ENCODE data around the gene ZBTB7C. TPM values are rescaled to one million over a fixed set of nuclear protein-coding genes. Genes with fewer than 3 reads are reported as not detected.

Gene ZBTB7C
- total and polyA plus RNA-seq, 4 donors = 3.2 to 10.9 (median 3.7) TPM

DNA sequence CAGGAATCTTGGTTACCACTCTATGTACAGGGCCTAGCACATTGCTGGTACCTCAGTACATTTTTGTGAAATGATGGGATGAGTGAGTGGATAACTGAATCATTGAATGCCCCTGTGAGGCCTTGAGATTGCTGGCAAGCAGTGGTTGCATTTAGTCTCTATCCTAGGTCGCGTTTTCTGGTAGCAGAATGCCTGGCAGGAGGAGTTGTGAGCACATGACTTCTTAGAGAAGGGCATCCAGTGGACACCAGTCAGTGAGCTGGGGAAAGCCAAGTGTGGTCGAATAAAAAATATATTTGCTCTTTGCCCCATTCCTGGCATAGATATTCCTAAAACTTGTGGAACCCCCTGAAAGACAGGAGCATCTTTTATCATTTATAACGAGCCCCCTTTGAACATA lies 416.9 kb downstream of the ZBTB7C start:
- DNase-seq (no peak), ATAC-seq (ENCODE audit: insufficient read depth, low FRiP score) (no peak)
- H3K4me1 ChIP-seq (ENCODE audit: control insufficient read depth in 5 of 5, insufficient read depth in 5 of 5, low read length in 5 of 5) = peaks cover 0 to 15% (median 5%) of the 10 kb centered on the region in 5 donors
- H3K27me3 ChIP-seq (ENCODE audit: control insufficient read depth in 3 of 3, insufficient read depth in 3 of 3, low read length in 2 of 3) = no peaks in the 10 kb centered on the region
- no peak overlapping the region for H3K4me3 ChIP-seq
- TF ChIP-seq, protein P1, sequence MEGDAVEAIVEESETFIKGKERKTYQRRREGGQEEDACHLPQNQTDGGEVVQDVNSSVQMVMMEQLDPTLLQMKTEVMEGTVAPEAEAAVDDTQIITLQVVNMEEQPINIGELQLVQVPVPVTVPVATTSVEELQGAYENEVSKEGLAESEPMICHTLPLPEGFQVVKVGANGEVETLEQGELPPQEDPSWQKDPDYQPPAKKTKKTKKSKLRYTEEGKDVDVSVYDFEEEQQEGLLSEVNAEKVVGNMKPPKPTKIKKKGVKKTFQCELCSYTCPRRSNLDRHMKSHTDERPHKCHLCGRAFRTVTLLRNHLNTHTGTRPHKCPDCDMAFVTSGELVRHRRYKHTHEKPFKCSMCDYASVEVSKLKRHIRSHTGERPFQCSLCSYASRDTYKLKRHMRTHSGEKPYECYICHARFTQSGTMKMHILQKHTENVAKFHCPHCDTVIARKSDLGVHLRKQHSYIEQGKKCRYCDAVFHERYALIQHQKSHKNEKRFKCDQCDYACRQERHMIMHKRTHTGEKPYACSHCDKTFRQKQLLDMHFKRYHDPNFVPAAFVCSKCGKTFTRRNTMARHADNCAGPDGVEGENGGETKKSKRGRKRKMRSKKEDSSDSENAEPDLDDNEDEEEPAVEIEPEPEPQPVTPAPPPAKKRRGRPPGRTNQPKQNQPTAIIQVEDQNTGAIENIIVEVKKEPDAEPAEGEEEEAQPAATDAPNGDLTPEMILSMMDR (IDR thresholded peaks at IDR 0.05; ENCODE audit: control extremely low read depth, extremely low read depth) = no peak
- peaks cover 0 to 4% (median under 1%) of the 10 kb centered on the region in 4 donors for H3K9me3 ChIP-seq (ENCODE audit: control insufficient read depth in 4 of 4, insufficient read depth in 3 of 4, low read length in 3 of 4)
- no peak overlapping the region for H3K9ac ChIP-seq (ENCODE audit: insufficient read depth in 1 of 2, low read length in 2 of 2)
- 88 to 94% methylated on average over 4 of the region's 4 CpGs for WGBS, 2 donors
- no peak overlapping the region for H3K27ac ChIP-seq (ENCODE audit: low read depth in 1 of 2, low read length in 1 of 2)
- no peaks in the 10 kb centered on the region for H3K36me3 ChIP-seq (ENCODE audit: control insufficient read depth in 4 of 4, insufficient read depth in 4 of 4, low read length in 4 of 4)

DNA sequence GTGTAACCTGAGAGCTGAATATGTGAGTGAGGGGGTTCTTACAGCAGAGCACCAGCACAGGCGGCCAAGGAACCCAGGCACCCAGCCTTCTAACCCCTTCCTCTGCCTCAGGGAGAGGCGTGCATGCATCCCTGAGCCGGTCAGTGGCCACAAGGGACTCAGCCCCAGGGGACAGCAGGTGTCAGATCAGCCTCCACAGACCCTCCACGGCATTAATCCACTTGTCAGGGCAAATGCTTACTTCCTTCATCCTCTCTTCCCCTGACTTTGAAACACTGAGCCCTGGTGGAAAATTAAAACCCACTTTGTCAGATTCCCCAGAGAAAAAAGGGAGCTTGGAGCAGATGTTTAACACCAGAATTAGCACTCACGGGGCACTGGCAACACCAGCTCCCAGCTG lies 418.2 kb downstream of the ZBTB7C start:
- H3K36me3 ChIP-seq (ENCODE audit: control insufficient read depth in 4 of 4, insufficient read depth in 4 of 4, low read length in 4 of 4) = no peaks in the 10 kb centered on the region
- no peak overlapping the region for H3K4me3 ChIP-seq
- H3K27me3 ChIP-seq (ENCODE audit: control insufficient read depth in 3 of 3, insufficient read depth in 3 of 3, low read length in 2 of 3) = no peaks in the 10 kb centered on the region
- WGBS, 2 donors = 78 to 86% methylated on average over 5 of the region's 5 CpGs
- TF ChIP-seq, protein P1 (IDR thresholded peaks at IDR 0.05; ENCODE audit: control extremely low read depth, extremely low read depth) = no peak
- no peak overlapping the region for H3K27ac ChIP-seq (ENCODE audit: low read depth in 1 of 2, low read length in 1 of 2)
- ATAC-seq (ENCODE audit: insufficient read depth, low FRiP score) = no peak
- H3K9me3 ChIP-seq (ENCODE audit: control insufficient read depth in 4 of 4, insufficient read depth in 3 of 4, low read length in 3 of 4) = peaks cover 0 to 2% (median 0%) of the 10 kb centered on the region in 4 donors
- H3K9ac ChIP-seq (ENCODE audit: insufficient read depth in 1 of 2, low read length in 2 of 2) = no peak overlapping the region
- DNase-seq = no peak
- H3K4me1 ChIP-seq (ENCODE audit: control insufficient read depth in 5 of 5, insufficient read depth in 5 of 5, low read length in 5 of 5) = peaks cover 0 to 12% (median 5%) of the 10 kb centered on the region in 5 donors

DNA sequence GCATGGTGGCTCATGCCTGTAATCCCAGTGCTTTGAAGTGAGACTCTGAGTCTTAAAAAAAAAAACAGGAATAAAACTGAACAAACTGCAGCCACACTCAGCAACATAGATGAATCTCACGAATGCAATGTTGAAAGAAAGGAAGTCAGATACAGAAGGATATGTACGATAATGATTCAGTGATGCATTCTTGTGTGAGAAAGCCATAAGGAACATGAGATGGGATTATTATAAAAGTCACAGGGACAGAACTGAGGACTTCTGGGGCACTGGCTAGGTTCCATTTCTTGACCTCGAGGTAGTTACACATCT lies 421.8 kb downstream of the ZBTB7C start:
- ATAC-seq (ENCODE audit: insufficient read depth, low FRiP score) (no peak), DNase-seq (no peak)
- H3K4me3 ChIP-seq = no peak overlapping the region
- H3K27me3 ChIP-seq (ENCODE audit: control insufficient read depth in 3 of 3, insufficient read depth in 3 of 3, low read length in 2 of 3) = no peaks in the 10 kb centered on the region
- WGBS, 2 donors = 42 to 54% methylated on average over 3 of the region's 3 CpGs
- H3K4me1 ChIP-seq (ENCODE audit: control insufficient read depth in 5 of 5, insufficient read depth in 5 of 5, low read length in 5 of 5) = no peaks in the 10 kb centered on the region
- H3K27ac ChIP-seq (ENCODE audit: low read depth in 1 of 2, low read length in 1 of 2) = no peak overlapping the region
- H3K9ac ChIP-seq (ENCODE audit: insufficient read depth in 1 of 2, low read length in 2 of 2) = no peak overlapping the region
- TF ChIP-seq, protein P1 (IDR thresholded peaks at IDR 0.05; ENCODE audit: control extremely low read depth, extremely low read depth) = no peak
- H3K36me3 ChIP-seq (ENCODE audit: control insufficient read depth in 4 of 4, insufficient read depth in 4 of 4, low read length in 4 of 4) = no peaks in the 10 kb centered on the region
- H3K9me3 ChIP-seq (ENCODE audit: control insufficient read depth in 4 of 4, insufficient read depth in 3 of 4, low read length in 3 of 4) = no peaks in the 10 kb centered on the region

DNA sequence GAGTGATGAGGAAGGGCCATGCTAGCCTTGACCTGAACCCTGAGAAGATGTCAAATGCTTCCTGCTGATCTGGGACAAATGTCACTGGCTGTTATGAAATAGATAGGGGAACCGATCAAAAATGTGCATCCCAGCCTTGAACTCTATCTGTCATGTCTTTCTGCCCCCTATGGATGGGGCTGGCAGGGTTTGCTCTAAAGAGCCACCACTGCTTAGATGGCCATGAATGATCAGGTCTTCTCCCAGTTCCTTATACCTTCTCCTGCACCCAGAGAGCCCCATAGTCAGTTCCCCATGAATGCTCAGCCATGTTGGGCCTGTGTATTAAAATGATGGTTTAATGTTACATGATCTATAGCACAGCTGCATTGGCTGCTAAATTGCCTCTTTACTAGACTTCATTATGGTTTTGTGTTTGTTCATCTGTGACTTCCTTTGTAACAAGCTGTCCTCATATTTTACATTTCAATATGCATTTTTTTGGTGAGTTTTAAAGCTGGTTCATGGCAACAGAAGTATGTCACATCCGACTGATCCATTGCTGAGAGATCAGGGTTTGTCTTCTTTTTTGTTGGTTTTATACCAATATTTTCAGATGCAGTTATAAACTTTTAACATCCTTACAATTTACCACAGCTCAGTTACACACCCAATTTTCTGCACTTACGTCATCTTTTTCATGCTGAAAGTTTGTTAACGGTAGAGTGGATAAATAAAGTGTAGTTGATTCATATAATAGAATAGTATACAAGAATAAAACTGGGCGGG lies 422.4 kb downstream of the ZBTB7C start:
- ATAC-seq (ENCODE audit: insufficient read depth, low FRiP score) (no peak), DNase-seq (no peak)
- H3K27me3 ChIP-seq (ENCODE audit: control insufficient read depth in 3 of 3, insufficient read depth in 3 of 3, low read length in 2 of 3) = no peaks in the 10 kb centered on the region
- no peak overlapping the region for H3K27ac ChIP-seq (ENCODE audit: low read depth in 1 of 2, low read length in 1 of 2)
- 68 to 69% methylated on average over 5 of the region's 5 CpGs for WGBS, 2 donors
- no peaks in the 10 kb centered on the region for H3K4me1 ChIP-seq (ENCODE audit: control insufficient read depth in 5 of 5, insufficient read depth in 5 of 5, low read length in 5 of 5)
- no peaks in the 10 kb centered on the region for H3K36me3 ChIP-seq (ENCODE audit: control insufficient read depth in 4 of 4, insufficient read depth in 4 of 4, low read length in 4 of 4)
- no peak overlapping the region for H3K4me3 ChIP-seq
- H3K9ac ChIP-seq (ENCODE audit: insufficient read depth in 1 of 2, low read length in 2 of 2) = no peak overlapping the region
- no peaks in the 10 kb centered on the region for H3K9me3 ChIP-seq (ENCODE audit: control insufficient read depth in 4 of 4, insufficient read depth in 3 of 4, low read length in 3 of 4)
- TF ChIP-seq, protein P1 (IDR thresholded peaks at IDR 0.05; ENCODE audit: control extremely low read depth, extremely low read depth) = no peak

Measured in lung (tissue), 12 donors.